OCI-M2 (cell line): ENCODE results near the gene ARRB1.

Experiments
- DNase-seq: peaks from one replicate; lab custom pipeline; 2025; ENCODE audit not compliant: unreplicated experiment; lab: John Stamatoyannopoulos, UW

Gene ARRB1

DNA sequence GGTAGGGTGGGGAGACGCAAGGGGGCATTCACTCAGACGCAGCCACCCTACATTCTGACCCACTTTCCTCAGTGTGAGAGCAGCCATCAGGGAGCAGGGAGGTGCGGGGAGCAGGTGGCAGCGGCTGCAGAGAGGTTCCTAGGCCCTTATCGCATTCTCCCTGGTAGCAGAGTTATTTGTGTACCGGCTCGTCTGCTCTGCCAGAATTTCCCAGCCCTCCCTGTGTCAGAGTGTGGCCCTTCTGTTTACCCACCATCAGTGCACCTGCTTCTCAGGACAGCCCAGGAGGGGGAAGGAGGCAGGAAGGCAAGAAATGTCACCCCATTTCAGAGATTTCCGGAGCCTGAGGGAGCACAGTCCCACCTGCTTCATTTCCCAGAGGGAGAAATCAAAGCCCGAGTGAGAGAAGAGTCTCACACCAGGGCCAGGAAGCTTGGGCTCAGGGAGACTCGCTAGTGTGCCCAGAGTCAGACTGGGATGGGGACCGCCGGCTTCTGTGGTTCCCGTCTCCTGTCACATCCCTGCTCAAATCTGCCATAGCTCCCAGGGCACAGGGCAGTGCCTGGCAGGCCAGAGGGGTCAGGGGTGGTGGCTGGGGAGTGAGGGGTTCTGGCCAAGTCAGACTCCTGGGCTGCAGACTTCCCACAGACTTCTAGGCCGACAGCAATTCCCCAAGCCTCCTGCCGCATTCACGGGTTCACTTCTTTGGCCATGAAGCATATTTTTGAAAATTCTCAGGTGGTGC is 49.7 kb downstream of the ARRB1 start:
- DNase-seq, result no peak

DNA sequence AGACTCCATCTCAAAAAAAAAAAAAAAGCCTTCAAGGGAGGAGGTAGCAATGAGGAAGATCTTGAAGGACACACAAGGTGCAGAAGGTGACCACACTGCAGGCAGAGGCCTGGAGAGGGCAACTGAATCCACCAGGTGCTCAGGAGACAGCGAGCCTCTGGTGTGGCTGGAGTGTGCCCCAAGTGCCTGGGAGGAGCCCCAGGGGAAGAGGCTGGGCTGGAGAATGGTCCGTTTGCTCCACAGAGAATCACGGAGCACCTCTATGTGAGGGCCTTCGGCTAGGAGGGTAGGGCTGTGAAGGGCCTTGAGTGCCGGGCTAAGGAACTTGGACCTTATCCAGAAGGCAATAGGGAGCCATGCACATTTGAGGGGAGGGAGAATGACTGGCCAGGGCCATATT is 50.3 kb downstream of the ARRB1 start:
- no peak for DNase-seq

DNA sequence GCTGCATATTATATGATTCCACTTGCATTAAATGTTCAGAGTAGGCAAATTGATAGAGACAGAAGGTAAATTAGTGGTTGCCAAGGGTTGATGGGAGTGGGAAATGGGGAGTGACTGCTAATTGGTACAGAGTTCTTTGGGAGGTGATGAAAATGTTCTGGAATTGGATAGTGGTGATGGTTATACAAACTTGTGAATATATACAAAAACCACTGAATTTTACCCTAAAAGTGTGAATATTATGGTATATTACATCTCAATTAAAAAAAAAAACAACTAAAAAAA is 52.5 kb downstream of the ARRB1 start:
- no peak for DNase-seq

DNA sequence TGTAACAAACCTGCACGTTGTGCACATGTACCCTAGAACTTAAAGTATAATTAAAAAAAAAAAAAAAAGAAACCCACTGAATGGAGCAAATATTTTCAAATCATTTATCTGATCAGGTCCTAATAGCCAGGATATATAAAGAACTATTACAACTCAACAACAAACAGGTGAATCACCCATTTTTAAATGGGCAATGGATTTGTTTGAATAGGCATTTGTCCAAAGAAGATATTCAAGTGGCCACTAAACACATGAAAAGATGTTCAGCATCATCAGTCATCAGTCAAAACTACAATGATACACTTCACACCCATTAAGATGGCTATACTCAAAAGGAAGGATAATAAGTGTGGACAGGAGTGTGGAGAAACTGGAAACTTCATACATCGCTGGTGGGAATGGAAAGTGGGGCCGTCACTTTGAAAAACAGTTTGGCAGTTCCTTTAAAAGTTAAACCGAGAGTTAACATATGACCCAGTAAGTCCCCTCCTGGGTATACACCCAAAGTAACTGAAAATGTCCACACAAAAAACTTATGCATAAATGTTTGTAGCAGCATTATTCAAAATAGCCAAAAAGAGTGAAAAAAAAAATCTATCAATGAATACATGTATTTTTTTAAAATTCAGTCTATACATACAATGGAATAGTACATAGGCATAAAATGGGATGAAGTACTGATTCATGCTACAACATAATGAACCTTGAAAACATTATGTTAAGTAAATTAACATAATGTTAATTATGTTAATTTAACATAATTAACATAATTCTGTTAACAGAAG is 53.1 kb downstream of the ARRB1 start:
- no peak for DNase-seq

DNA sequence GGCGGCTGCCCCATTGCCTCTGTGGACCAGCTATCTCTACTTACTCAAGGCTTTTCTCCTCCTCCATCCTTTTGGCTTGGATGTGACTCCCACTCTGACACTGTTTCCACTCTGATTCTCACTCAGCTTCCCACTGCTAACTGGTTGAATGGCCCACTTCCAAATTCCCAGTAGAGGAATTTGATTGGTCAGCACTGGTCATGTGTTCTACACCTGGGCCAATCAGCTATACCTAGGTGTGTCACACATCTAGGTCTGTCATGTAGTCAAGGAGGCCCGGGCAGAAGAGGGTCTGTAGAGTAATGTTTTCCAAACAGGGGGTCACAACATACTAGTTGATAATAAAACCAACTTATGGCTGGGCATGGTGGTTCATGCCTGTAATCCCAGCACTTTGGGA is 57.6 kb downstream of the ARRB1 start:
- DNase-seq, result no peak

DNA sequence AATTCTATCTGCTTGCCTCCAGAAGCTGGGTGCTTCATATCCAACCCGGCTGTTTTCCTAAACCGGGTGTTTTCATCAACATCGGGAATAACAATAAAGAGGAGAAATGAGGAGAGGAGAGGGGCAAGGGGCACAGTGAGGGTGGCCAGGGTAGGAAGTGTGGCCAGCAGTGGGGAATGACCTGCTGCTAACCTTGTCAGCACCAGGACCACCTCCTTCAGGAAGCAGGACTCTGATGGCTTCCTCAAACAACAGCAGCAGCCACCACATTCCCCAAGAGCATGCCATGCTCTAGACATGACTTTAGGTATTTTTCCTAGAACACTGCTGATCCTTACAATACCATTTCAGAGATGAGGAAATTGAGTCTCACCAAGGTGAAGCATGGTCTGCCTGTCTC is 58.5 kb downstream of the ARRB1 start:
- no peak for DNase-seq

DNA sequence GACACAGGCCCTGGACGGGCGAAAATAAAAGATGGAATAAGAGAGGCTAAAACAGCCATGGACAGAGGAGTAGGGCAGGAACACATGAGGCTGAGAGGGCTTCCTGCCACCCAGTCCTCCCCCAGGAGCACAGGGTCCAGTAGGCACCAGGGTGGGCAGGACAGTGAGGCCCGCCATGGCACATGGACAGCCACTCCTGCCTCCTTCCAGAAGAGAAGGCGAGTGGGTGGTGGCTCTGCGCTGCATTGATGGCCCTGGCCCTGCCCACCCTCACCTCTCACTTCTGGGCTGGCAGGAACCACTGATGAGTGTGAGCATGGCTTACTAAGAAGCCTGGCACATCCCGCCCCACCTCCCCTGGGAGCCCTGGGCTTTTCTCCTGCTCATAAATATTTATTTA is 59.7 kb downstream of the ARRB1 start:
- no peak for DNase-seq

DNA sequence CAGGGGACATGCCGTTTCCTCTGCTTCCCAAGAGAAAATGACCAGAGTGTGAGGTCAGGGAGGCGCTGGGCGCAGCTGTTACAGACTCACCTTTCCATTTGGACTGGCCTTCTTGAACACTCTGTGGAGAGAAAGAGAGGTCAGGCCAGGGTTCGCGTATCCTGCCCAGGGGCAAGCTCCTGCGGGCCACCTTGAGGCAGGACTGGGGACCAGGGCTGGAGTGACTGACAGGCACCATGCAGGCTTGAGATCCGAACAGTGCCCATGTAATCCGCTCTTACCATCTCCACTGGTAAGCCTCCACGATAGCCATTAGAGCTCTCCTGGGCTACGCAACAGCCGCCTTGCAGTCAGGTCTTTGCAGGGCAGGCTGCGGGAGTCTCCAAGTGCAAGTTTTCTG is 61.5 kb downstream of the ARRB1 start:
- no peak for DNase-seq

DNA sequence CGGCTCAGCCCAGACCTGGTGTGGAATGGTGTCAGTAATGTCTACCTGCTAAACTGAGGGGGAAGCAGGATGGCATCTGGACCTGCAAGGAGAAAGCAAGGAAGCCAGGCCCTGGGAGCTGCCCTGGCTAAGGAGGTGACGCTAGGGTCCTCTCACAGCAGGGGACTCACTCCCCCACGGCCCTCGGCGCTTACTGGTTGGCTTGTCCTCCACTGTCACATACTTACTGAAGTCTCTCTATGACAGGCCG is 62.0 kb downstream of the ARRB1 start:
- no peak for DNase-seq

DNA sequence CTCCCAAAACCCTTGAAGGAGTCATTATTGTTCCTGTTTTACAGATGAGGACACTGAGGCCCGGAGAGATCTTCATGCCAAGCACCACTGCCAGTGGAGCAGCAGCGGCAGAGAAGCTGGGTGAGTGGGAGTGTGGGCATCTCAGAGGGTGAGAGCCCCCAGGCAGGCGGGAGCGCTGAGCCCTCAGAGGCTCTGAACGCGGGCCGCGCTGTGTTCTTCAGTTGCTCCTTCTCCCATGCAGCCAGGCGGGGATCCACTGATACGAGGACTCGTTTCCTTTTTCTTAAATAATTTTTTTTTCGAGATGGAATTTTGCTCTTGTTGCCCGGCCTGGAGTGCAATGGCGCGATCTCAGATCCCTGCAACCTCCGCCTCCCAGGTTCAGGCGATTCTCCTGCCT is 63.9 kb downstream of the ARRB1 start:
- DNase-seq, result no peak

DNA sequence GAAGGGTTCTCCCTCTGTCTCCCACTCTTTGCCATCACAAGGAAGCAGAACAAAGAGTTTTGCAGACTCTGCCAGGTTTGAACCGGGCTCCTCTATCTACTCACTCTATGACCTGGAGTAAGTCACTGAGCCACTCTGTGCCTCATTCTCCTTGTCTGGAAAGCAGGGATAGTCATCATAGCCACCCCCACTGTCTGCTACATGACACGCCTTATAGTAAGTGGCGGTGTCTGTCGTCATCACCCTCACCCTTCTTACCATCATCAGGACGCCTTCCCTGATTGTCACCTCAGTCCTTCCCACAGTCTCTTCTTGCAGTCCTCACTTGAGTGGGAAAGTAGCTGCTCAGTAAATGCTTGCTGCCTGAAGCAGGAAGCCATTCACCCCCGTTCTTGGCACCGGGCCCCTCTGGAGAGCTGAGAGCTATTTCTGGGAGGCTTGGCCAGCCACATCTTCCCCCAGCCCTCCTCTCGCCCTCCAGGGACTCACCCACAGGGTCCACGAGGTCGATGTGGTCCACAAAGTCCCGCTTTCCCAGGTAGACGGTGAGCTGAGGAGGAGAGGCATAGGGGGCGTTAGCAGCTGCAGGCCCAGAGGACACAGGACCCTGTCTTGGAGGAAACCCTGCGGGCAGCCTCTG is 64.5 kb downstream of the ARRB1 start:
- DNase-seq, result no peak

DNA sequence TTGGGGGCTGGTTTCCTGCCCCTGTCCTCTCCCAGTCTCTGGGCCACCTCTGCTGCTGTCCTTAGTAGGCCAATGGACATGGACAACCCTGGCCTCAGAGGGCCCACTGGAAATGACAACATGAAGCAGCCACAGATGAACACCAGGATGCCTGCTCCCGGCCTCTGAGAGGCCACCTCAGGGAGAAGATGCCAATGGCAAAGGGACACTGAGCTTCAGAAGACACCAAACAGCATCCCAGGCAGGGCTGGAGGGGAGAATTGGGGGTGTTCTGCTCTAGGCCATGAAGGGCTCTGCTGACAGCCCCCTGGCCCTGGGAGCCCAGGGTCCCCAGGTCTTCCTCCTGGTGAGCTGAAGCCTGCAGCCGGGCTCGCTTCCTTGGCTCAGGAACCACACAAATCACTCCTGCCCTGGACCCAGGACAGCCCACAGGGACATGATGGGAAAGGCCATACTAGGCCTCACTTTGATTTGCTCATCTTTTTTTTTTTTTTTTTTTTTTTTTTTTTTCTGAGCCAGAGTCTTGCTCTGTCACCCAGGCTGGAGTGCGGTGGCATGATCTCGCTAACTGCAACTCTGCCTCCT is 65.6 kb downstream of the ARRB1 start:
- no peak for DNase-seq

DNA sequence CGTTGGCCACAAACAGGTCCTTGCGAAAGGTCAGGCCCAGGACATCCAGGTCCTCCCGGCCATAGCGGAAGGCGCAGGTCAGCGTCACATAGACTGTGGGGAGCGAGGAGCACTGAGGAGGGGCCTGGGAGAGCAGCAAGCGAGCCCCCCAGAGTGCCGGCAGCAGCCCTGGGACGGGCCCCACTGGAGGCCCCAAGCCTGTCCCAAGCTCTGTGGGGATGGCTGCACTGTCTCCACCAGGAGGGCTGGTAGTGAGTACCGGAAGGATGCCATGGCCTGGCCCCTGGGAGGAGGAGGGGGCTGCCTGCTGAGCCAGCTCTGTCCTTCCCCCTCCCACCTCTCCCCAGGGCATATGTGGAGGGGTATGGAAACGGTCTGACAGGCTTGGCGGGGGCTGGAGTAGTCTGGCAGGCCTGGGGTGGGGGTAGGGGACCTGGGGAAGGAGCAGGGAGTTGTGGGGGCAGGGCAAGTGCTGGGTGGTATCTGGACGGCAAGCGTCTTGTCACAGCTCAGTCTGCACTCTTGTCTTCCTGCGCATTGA is 68.0 kb downstream of the ARRB1 start:
- DNase-seq, result no peak

DNA sequence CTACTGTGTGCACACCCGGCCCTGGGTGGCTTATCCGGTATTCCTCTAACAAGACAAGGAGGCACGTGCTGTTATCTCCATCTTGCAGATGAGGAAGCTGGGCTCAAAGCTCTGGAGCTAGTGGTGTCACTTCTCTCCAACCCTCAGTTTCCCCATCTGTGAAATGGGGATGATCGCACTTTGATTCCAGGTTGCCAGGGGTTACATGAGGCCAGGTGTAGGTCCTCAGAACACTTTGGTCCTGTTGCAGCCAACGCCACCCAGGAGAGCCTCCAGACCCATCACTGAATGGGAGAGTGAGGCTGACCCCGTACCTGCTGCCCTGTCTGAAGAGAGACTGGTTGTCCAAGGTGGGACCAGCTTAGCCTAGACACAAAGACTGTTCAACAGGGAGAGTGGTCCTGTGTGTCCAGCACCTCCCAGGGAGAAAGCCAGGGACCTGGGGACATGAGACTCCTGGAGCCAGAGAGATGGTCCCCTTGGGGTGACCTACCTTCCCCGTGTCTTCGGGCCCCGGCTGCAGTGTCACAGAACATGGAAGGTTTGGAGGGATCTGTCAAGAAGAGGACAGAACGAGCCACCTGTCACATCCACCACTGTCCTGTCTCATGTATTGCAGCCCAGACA is 69.9 kb downstream of the ARRB1 start:
- DNase-seq, result no peak

DNA sequence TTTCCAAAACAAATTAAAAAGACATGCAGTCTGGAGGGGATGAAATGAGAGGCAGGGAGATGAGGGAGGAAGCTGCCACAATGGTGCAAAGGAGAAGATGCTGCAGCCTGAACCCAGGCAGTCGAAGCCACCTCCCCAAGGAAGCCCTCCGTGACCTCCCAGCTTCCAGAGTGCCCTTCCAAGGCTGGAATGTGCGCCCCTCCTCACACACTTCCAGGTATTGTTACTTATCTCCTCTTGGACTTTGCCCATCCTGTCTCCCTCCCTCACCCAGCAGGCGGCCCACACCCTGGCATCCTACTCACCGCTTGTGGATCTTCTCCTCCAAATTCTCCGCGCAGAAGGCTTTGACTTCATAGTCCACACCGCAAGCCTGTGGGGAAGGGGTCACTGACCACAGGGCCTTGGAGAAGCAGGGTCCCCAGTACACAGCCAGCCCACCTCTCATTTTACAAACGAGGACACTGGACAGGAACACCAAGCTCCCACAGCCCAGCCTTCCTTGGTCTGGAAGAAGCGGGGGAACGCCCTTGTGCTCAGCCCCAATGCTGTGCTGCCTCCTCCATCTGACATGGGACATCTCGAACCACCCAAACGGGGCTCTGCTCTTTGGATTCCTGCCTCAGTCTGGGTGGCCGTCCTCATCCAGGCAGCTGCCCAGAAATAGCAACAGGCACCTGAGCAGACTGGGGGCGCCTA is 70.5 kb downstream of the ARRB1 start:
- DNase-seq, result no peak

DNA sequence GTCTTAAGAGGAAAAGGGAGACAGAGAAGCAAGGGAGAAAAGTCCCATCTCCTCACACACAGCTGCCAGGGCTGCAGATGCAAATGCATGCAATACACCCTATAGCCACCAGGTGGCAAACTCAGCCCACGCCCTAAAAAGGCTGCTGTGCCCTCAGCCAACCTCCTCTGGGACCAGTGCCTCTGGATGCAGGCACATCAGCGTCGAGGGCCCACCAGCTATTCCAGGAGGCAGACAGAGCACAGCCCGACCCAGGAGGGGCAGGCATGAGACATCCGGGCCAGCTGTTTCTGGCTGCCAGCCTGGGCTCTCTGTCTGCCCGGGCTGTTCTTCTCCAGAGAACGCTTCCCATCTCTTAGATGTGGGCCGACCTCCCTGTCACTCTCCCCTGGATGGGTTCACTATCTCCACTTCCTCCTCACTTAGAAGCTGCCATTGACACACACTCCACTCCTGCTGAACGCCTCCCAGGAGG is 71.2 kb downstream of the ARRB1 start:
- DNase-seq, result peak; percentile 20

DNA sequence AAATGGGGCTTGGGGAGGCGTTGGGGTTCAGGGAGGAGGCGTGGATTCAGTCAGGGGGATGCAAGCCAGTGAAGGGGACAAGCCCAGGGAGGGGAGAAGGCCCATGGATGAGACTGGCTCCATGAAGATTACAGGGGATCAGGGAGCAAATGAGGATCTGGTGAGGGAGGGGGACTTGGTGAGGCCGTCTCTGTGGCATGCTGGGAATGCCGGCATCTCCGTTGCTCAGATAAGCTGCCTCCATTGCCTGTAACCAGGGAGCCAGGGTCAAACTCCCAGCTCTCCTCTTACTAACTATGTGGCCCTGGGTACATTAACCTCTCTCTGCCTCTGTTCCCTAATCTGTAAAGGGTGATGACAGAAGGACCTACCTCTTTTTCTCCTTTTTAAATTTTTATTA is 72.2 kb downstream of the ARRB1 start:
- no peak for DNase-seq

DNA sequence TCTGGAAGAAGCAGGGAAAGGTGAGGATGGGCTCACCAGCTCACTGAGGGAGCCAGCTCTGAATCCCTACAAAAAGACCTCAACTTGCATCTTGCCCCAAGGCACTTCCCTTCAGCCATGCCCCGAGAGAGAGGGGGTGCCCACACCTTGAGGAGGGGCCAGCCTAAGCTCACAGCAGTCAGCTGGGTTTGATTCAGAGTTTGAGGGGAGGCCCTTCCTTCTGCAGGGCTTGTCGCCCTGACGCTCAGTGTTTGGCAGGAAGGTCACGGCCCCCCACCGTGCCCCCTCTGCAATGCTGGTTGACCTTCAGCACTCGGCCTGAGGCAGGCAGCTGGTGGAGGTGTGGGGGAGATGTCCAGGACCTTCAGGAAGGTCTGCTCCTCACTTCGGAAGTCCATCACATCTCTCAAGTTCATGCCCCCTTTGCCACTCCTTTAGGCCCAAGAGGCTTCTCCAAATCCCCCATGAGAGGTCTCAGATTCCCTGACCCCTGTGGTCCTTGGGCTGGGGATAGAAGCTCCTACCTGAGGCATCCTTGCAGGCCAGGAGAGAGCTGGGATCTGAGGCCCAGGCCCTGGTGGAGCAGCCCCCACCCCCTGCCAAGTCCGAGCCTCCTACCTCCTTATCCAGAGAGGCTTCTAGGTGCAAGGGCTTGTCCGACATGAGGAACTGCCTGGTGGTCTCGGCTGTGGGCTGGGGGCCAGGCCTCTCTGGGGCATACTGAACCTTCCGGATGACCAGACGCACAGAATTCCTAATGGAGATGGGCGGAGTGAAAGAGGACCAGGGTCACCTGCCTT is 73.3 kb downstream of the ARRB1 start:
- no peak for DNase-seq

DNA sequence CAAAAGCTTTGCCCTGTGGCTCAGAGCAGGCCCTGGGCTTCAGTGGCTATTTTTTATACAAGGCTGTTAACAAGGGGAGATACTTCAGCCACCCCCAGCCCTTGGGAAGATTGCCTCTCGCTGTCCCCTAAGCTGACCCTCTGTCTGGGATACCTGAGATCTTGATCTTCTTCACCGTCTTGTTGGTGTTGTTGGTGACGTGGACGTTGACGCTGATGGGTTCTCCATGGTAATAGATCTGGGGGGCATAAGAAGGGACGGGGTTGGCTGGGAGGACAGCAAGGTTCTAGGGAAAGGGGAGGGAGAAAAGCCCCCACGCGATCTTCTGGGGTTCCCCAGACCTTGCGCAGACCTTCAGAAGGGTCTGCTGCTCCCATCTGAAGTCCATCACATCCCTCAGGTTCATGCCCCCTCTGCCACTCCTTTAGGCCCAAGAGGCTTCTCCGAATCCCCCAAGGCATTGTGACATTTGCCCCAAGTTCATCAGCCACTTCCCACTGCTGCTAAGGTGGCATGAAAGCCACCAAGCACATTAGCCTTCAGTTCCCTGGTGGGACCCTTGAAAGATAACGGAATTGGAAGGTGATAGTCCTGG is 74.2 kb downstream of the ARRB1 start:
- no peak for DNase-seq

DNA sequence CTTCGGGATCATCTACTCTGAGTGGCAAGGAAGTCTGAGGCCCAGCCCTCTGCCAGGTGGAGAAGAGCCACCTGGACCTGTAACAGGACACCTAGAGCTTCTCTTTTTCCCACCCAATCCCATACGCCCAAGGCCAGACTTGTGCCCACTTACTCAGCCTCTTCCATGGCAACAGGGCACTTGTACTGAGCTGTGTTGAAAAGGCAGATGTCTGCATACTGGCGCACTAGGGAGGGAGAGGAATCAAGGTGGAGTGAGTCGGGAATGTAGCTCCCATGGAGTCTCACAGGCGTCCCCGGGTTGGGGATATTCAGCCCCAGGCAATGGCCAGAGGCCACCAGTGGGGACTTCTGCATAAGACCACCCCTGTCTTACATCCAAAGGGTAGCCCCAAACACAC is 74.8 kb downstream of the ARRB1 start:
- no peak for DNase-seq
